GM12872 (cell line): Measurements from ENCODE around the gene COBL.

Source experiments
- TF ChIP-seq, protein P1 (sequence below): IDR thresholded peaks from 3 replicates; pipeline ENCODE4 v1.5.1; 2011; ENCODE audit warnings: low read depth, mild to moderate bottlenecking, low read length, moderate library complexity; ENCODE audit not compliant: insufficient read depth

Gene COBL

GRCh38 chr7:51108134-51108533 is 208.5 kb downstream of the COBL start:
- TF ChIP-seq, protein P1, sequence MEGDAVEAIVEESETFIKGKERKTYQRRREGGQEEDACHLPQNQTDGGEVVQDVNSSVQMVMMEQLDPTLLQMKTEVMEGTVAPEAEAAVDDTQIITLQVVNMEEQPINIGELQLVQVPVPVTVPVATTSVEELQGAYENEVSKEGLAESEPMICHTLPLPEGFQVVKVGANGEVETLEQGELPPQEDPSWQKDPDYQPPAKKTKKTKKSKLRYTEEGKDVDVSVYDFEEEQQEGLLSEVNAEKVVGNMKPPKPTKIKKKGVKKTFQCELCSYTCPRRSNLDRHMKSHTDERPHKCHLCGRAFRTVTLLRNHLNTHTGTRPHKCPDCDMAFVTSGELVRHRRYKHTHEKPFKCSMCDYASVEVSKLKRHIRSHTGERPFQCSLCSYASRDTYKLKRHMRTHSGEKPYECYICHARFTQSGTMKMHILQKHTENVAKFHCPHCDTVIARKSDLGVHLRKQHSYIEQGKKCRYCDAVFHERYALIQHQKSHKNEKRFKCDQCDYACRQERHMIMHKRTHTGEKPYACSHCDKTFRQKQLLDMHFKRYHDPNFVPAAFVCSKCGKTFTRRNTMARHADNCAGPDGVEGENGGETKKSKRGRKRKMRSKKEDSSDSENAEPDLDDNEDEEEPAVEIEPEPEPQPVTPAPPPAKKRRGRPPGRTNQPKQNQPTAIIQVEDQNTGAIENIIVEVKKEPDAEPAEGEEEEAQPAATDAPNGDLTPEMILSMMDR, result no peak

DNA sequence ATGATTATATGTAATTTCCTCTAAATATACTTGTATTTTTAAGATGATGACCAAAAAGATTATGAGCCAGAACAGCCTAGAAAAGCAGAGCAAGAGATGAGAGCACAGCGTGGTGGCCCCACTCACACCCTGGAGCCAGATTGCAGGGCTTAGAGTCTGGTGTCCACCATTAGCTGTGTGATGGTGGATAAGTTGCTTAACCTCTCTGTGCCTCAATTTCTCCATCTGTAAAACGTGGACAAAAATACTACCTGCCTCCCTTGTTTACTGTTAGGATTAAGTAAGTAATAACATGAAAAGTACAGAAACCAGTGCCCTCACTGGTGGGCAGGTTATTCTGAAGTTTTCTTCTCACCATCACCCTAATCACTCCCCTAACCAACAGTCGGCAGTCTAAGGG is 212.3 kb downstream of the COBL start:
- TF ChIP-seq, protein P1, result no peak

- TF ChIP-seq, protein P1, result no peak
These were observed 212.9 kb downstream of the COBL start for GRCh38 chr7:51103718-51104117.

- TF ChIP-seq, protein P1, result no peak
These were observed 213.8 kb downstream of the COBL start for GRCh38 chr7:51102828-51103227.

GRCh38 chr7:51101111-51101757 is 215.4 kb downstream of the COBL start:
- TF ChIP-seq, protein P1, result no peak

DNA sequence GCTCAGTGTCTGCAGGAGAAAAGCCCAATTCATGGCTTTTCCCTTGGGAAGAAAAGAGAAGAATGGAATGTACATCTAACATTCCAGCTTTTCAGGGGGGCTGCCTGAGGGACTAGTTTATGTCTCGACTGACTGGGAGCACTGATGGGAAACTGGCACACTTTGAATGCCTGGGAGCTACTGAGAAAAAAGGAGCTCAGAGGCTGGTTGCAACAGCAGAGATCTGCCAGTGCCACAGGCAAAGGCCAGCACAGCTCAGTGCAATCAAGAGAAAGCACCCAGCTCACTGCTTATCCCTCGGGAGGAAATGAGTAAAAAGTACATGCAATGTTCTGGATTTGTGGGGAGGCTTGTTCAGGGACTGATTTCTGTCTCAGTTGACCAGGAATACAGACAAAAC is 226.2 kb downstream of the COBL start:
- TF ChIP-seq, protein P1, result no peak

- TF ChIP-seq, protein P1, result no peak
These were observed 231.4 kb downstream of the COBL start for GRCh38 chr7:51085034-51085692.
